Liver (tissue), 1 donor: ENCODE results near the gene TIRAP.

Experiments used
- FOXA1 ChIP-seq: IDR thresholded peaks from 2 replicates; pipeline ENCODE4 v1.6.1; 2016; ENCODE audit warnings: antibody characterized with exemption
- TF ChIP-seq, protein P1 (sequence below): IDR thresholded peaks from 2 replicates; pipeline ENCODE4 v1.6.1; 2016; ENCODE audit warnings: antibody characterized with exemption, mild to moderate bottlenecking

DNA sequence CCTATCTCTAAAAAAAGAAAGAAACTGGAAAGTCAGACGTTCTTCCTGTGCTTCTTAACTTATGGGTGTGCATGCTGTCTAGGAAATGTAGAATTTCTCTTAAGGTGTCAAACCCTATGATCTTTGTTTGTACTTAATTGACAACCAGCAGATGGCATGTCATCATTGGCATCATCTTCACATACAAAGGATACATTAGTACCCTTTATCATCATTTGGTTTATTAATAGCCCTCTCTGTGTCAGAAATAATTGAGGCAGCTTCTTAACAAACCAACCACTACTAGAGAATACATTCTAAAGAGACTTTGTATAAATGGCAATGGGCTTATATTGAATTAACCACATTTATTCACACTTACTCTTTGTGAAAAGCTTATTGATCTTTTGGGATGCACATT lies 28.1 kb upstream of the TIRAP start:
- TF ChIP-seq, protein P1, sequence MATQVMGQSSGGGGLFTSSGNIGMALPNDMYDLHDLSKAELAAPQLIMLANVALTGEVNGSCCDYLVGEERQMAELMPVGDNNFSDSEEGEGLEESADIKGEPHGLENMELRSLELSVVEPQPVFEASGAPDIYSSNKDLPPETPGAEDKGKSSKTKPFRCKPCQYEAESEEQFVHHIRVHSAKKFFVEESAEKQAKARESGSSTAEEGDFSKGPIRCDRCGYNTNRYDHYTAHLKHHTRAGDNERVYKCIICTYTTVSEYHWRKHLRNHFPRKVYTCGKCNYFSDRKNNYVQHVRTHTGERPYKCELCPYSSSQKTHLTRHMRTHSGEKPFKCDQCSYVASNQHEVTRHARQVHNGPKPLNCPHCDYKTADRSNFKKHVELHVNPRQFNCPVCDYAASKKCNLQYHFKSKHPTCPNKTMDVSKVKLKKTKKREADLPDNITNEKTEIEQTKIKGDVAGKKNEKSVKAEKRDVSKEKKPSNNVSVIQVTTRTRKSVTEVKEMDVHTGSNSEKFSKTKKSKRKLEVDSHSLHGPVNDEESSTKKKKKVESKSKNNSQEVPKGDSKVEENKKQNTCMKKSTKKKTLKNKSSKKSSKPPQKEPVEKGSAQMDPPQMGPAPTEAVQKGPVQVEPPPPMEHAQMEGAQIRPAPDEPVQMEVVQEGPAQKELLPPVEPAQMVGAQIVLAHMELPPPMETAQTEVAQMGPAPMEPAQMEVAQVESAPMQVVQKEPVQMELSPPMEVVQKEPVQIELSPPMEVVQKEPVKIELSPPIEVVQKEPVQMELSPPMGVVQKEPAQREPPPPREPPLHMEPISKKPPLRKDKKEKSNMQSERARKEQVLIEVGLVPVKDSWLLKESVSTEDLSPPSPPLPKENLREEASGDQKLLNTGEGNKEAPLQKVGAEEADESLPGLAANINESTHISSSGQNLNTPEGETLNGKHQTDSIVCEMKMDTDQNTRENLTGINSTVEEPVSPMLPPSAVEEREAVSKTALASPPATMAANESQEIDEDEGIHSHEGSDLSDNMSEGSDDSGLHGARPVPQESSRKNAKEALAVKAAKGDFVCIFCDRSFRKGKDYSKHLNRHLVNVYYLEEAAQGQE, result no peak
- TF ChIP-seq FOXA1, result no peak
